ACC112 (cell line): ENCODE results near the gene APIP.
"Not testable (repeated sequence)": the region's sequence is repeated elsewhere in the genome, so short reads cannot be mapped to it uniquely, and the experiment has no call there.

Experiments
- H2AFZ ChIP-seq: fragments of 200-600 bp; sonication (generic); one replicate; pipeline ENCODE4 v1.6.0; 2017; ENCODE audit warnings: antibody characterized with exemption, low read length; ENCODE audit not compliant: unreplicated experiment
- H3K27ac ChIP-seq: fragments of 200-600 bp; sonication (generic); 2 replicates; pipeline ENCODE4 v1.5.1; 2014; ENCODE audit warnings: low read depth, mild to moderate bottlenecking, antibody characterized with exemption, low read length, moderate library complexity
- H3K27me3 ChIP-seq: fragments of 200-600 bp; sonication (generic); 2 replicates; pipeline ENCODE4 v1.6.1; 2014; ENCODE audit warnings: mild to moderate bottlenecking, antibody characterized with exemption, low read length, moderate library complexity, mixed read lengths; ENCODE audit not compliant: insufficient read depth
- H3K36me3 ChIP-seq: fragments of 200-600 bp; sonication (generic); 2 replicates; pipeline ENCODE4 v1.6.1; 2016; ENCODE audit warnings: mild to moderate bottlenecking, antibody characterized with exemption, low read length, moderate library complexity, mixed read lengths; ENCODE audit not compliant: insufficient read depth
- H3K4me1 ChIP-seq: fragments of 200-600 bp; sonication (generic); one replicate; pipeline ENCODE4 v1.6.1; 2016; ENCODE audit warnings: low read length, mixed read lengths; ENCODE audit not compliant: insufficient read depth, unreplicated experiment, control insufficient read depth
- H3K4me3 ChIP-seq: fragments of 200-600 bp; sonication (generic); 2 replicates; pipeline ENCODE4 v1.5.1; 2014; ENCODE audit warnings: mild to moderate bottlenecking, low read depth, low read length
- H3K79me2 ChIP-seq: fragments of 200-600 bp; sonication (generic); one replicate; pipeline ENCODE4 v1.6.0; 2016; ENCODE audit warnings: low read length; ENCODE audit not compliant: control insufficient read depth, unreplicated experiment, insufficient read depth

The APIP gene

GRCh38 chr11:34926101-34926830 is 10.1 kb upstream of the APIP start:
- Histone ChIP-seq H3K4me1 (peaks cover 17% of the 10 kb centered on the region), H3K27ac (peak overlapping the region; percentile 25), H3K79me2 (peaks cover 90% of the 10 kb centered on the region), H3K36me3 (no peaks in the 10 kb centered on the region; the same call in 1 of the 2 replicates), H3K4me3 (no peak overlapping the region), H3K27me3 (no peaks in the 10 kb centered on the region), H2AFZ (no peak overlapping the region)

- H3K27me3 ChIP-seq, result no peaks in the 10 kb centered on the region
- H3K27ac ChIP-seq, result no peak overlapping the region
- peaks cover 90% of the 10 kb centered on the region for H3K79me2 ChIP-seq
- 0 out of 2 replicates have a peak, but pooled peaks cover 6% of the 10 kb centered on the region for H3K36me3 ChIP-seq
- H3K4me3 ChIP-seq, result no peak overlapping the region
- no peak overlapping the region for H2AFZ ChIP-seq
- peaks cover 22% of the 10 kb centered on the region for H3K4me1 ChIP-seq
Measured at GRCh38 chr11:34924714-34925113, 8.5 kb upstream of the APIP start.

- Histone ChIP-seq H3K79me2 (peaks cover 85% of the 10 kb centered on the region), H3K27me3 (no peaks in the 10 kb centered on the region), H3K36me3 (0 out of 2 replicates have a peak, but pooled peaks cover 7% of the 10 kb centered on the region), H3K27ac (no peak overlapping the region), H2AFZ (no peak overlapping the region), H3K4me3 (no peak overlapping the region), H3K4me1 (peaks cover 24% of the 10 kb centered on the region)
Measured at GRCh38 chr11:34921156-34921555, 5.0 kb upstream of the APIP start.

- Histone ChIP-seq H2AFZ (peak overlapping the region; percentile 62), H3K27me3 (no peaks in the 10 kb centered on the region), H3K79me2 (peaks cover 71% of the 10 kb centered on the region), H3K4me1 (peaks cover 25% of the 10 kb centered on the region), H3K36me3 (peaks cover 14% of the 10 kb centered on the region; the same call in 1 of the 2 replicates), H3K4me3 (peak overlapping the region; percentile 86), H3K27ac (peak overlapping the region; percentile 32)
Measured at GRCh38 chr11:34916843-34917770, 928 bp upstream of the APIP start.

- Histone ChIP-seq H3K79me2 (peaks cover 55% of the 10 kb centered on the region), H3K4me3 (peak overlapping the region; percentile 86), H3K36me3 (peaks cover 14% of the 10 kb centered on the region; the same call in 1 of the 2 replicates), H3K27me3 (no peaks in the 10 kb centered on the region), H2AFZ (peak overlapping the region; percentile 95), H3K4me1 (peaks cover 21% of the 10 kb centered on the region), H3K27ac (peak overlapping the region; percentile 76)
Measured at GRCh38 chr11:34915136-34916014, 804 bp downstream of the APIP start.

GRCh38 chr11:34913556-34913955 is 2.6 kb downstream of the APIP start:
- H2AFZ ChIP-seq, H3K27me3 ChIP-seq, H3K27ac ChIP-seq, H3K4me3 ChIP-seq, H3K36me3 ChIP-seq: not testable (repeated sequence)
- Histone ChIP-seq H3K79me2 (peaks cover 37% of the 10 kb centered on the region), H3K4me1 (peaks cover 18% of the 10 kb centered on the region)

GRCh38 chr11:34911676-34912075 is 4.5 kb downstream of the APIP start:
- Histone ChIP-seq H3K36me3 (peaks cover 8% of the 10 kb centered on the region; the same call in 1 of the 2 replicates), H2AFZ (no peak overlapping the region), H3K4me3 (no peak overlapping the region), H3K79me2 (peaks cover 18% of the 10 kb centered on the region), H3K4me1 (peaks cover 6% of the 10 kb centered on the region), H3K27me3 (no peaks in the 10 kb centered on the region), H3K27ac (no peak overlapping the region)

GRCh38 chr11:34910817-34911216 is 5.4 kb downstream of the APIP start:
- H3K27me3 ChIP-seq, result no peaks in the 10 kb centered on the region
- H3K36me3 ChIP-seq, result peaks cover 8% of the 10 kb centered on the region; the same call in 1 of the 2 replicates
- H3K79me2 ChIP-seq, result peaks cover 18% of the 10 kb centered on the region
- no peak overlapping the region for H3K4me3 ChIP-seq
- H3K4me1 ChIP-seq, result peaks cover 6% of the 10 kb centered on the region
- H3K27ac ChIP-seq, result no peak overlapping the region
- H2AFZ ChIP-seq, result no peak overlapping the region

- Histone ChIP-seq H3K36me3 (peaks cover 8% of the 10 kb centered on the region; the same call in 1 of the 2 replicates), H3K27me3 (no peaks in the 10 kb centered on the region), H3K27ac (no peak overlapping the region), H3K79me2 (peaks cover 11% of the 10 kb centered on the region), H3K4me3 (no peak overlapping the region), H3K4me1 (peaks cover 2% of the 10 kb centered on the region), H2AFZ (no peak overlapping the region)
Measured at GRCh38 chr11:34909955-34910354, 6.2 kb downstream of the APIP start.

- H3K4me1 ChIP-seq, result no peaks in the 10 kb centered on the region
- H3K27me3 ChIP-seq, result no peaks in the 10 kb centered on the region
- H3K27ac ChIP-seq, result no peak overlapping the region
- peaks cover 7% of the 10 kb centered on the region for H3K79me2 ChIP-seq
- no peak overlapping the region for H3K4me3 ChIP-seq
- peaks cover 7% of the 10 kb centered on the region; the same call in 1 of the 2 replicates for H3K36me3 ChIP-seq
- no peak overlapping the region for H2AFZ ChIP-seq
Measured at GRCh38 chr11:34909415-34909814, 6.8 kb downstream of the APIP start.
